ENCODE results near the gene RPS15A.
A peak's percentile ranks its signal among the peaks of the same experiment; 100 is the strongest.
"Not testable (repeated sequence)": the region's sequence is repeated elsewhere in the genome, so short reads cannot be mapped to it uniquely, and the experiment has no call there.

The RPS15A gene

DNA sequence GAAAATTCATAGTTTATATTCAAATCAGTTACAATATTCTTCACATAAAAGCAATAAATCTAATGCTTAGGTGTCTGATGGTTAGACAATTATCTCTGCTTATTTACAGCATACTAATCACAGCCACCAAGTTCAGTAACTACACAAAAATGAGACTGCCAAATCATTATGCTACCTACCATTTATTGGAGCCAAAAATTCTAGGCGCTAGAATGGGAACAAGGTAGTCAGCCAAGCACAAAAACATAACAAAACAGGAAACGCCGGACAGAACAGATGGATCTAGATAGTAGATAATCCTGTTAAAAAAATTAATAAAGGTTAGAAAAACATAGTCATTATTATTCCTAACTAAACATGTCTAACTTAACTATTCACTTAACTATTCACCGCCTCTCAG, 7.6 kb upstream of the RPS15A start:
- no peak for DNase-seq (ENCODE audit: extremely low read depth in 1 of 2, low read depth in 1 of 2)

DNA sequence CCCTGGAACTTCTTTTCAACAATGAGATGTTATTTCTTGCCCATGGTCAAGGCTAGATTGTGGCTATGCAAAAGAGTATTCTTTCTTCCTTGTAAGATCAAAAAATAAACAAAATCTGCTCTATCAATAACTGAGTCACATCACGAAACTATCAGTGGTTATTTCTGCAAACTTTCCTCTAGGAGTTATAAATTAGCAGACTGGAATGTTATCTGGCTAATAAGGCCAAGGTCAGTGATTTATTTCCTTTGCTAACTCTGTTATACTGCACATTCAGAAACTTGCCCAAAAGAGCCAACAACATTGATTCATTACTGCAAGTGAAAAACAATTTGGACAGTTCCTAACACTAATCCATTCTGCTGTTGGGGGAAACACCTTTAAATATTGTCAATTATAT, 6.2 kb upstream of the RPS15A start:
- no peak for DNase-seq (ENCODE audit: extremely low read depth in 1 of 2, low read depth in 1 of 2)

DNA sequence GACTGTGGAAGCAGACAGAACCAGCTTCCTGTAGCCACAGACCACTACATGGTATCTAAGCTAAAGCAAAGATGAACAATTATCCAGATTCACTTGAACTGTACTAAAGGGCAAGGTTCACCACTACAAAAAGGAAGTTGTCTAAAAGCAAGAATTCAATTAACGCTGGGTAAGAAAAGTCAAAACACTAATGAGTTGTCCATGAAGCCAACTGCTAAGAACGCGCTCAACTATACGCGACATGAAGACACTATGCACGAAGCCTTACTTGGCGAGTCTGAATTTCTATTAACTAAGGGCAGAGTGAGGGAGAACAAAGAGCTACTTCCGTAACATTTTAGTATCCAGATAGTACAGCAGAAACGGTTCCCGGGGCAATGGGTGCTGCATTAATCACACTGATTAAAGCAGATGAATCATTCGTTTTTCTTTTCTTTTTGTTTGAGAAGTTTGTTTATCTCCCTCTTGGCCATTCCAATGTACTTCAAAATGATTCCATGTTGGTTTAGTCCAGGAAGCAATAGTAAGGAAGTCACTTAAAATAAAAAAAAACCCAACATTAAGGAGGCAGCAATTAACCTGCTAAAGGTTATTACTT, 2.8 kb upstream of the RPS15A start:
- no peak for DNase-seq (ENCODE audit: extremely low read depth in 1 of 2, low read depth in 1 of 2)

DNA sequence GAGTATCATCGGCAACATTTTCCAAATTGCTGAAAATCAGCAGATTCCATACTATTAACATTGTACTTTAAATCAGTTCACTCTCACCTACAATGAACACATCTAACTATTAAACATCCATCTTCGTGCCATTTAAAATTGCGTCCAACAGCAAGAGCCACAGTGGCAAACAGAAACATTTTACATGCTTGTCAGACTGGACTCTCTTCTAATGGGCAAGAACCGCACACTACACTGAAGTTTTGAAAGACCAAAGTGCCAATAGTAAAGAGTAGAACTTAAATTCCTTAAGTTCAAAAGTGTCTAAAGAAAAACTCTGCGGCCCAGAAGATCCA, 652 bp downstream of the RPS15A start:
- no peak for DNase-seq (ENCODE audit: extremely low read depth in 1 of 2, low read depth in 1 of 2)

DNA sequence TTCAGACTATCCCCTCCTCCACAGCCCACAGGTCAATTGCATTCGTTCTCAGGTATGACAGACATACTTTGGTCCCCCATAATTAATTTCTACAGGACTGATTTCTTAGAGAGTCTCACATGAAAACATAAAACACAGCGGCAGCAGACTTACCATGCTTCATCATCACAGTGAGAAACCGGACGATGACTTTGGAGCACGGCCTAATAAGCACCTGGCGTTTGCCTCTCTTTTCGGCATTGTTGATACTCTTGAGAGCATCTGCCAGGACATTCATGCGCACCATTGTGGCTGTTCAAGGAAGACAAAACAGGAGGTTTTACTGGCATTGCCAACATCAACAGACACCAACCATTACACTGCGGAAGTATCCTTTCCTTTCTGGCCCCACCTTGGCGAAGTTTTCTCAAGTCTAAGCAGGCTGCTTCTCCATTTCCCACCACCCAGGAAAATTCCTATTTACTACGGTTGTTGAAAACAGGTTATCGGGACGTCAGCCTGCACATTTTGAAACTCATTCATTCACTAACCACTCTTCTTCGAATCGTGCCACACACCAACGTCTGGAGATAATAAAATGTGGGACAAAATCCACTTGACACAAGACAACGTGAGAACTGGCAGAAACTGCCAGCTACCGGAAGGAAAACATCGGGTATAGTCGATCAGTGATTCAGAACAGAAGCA, 1.2 kb downstream of the RPS15A start:
- no peak for DNase-seq (ENCODE audit: extremely low read depth in 1 of 2, low read depth in 1 of 2)

DNA sequence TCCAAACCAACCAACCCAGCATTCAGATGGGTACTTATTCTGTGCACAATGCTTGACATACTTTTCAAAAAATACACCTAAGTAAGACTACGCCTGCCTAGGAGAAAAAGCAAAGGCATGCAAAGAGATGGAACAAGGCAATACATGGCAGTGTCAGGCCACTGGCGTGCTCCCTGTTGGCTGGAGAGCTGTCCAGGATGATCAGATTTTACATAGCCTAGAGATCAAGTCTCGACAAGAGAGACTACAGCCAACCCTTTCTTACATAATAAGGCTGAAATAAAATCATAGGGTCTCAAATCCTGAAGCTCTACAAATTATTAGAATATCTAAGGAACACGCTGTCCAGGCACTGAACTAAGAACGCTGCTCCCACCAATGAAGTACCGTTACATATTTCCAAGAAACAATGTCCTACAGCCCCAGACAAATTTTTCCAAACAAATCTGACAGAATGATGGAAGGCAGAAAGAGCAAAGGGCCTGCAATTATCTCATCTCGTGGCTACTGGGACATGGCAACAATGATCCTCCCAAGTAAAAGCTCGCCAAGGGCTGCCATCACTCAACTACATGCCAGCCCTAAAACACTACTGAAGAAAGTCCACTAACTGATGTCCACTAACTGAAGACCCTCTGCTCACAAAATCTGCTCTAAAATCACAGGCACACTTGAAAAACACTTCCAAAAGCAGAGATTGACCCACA, 5.1 kb downstream of the RPS15A start:
- no peak for DNase-seq (ENCODE audit: extremely low read depth in 1 of 2, low read depth in 1 of 2)

DNA sequence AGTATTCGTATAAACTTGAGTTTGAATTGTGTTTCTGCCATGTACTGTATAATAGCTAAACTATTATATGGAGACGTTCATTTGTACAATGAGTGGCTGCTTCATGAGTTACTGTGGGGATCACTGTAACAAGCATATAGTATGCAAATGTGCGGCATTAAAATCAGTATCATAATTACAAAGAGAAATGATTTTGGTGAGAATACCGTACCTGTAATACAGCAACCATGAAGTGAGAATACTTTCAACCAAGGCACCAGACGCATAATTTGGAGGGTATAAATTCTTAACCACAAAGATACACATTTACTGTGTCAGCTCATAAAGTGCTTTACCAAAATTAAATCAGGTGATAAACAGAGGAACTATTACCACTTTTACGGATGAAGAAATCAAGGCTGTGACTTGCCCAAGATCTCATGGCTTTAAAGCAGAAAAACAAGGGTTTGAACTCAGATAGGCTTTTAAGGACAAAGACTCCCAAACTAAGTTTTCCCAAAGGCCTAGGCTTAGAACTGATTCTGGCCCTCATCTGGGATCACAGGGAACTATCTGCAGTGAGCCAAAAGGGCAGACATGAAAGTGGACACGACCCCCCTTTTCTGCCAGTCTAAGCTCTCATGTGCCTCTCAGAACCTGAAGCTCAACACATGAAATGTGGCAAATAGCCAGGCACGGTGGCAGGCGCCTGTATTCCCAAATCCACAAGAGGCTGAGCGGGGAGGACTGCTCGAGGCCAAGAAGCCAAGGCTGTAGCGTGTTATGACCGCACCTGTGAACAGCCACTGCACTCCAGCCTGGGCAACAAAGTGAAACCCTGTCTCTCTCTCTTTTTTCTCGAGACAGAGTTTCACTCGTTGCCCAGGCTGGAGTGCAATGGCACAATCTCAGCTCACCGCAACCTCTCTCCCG, 6.4 kb downstream of the RPS15A start:
- no peak for DNase-seq (ENCODE audit: extremely low read depth in 1 of 2, low read depth in 1 of 2)

DNA sequence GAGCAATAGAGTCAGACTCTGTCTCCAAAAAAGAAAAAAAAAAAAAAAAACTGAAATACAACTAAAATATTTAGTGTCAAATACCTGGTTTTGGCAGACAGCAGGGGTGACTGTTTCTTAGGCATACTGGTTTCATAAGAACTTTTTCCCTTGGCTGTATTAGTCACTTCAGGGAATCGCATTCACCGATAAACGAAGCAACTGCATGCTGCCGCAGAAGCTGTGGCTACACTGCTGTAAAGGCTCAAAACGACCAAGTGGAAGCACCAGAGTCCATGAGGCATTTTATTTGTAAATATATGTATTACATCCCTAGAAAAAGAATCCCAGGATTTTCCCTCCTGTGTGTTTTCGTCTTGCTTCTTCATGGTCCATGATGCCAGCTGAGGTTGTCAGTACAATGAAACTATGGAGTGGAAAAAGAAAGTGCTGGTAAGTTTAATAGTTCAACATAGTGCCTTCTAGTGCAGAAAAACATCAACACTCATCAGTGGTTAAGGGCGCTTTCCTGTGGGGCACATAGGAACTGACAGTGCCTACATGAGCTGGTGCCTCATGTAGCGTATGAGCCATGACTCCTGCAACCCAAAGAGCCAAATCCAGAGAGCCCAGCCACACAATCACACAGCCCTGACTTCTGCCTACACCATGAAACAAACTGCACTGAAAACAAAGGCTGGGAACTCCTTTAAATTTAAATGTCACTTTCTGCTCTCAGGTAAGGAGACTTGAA, 7.3 kb downstream of the RPS15A start:
- DNase-seq (ENCODE audit: extremely low read depth in 1 of 2, low read depth in 1 of 2) = no peak

DNA sequence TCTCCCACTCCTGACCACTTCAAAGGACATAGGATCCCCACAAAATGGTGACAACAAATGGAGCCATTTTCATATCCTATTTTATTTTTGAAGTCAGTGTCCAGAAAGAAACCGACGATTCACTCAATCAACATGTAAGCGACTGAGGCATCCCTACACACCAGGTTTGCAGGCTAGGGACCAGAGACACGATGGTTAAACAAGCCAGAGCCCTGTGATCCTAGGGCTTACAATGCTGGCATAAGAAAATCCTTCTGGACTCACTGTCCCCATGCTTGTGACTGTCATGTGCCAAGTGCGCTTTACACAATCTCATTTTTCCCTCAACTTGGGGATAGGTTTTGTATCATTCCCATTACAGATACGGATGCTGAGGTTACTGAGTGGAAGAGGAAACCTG, 8.9 kb downstream of the RPS15A start:
- not testable (repeated sequence) for DNase-seq (ENCODE audit: extremely low read depth in 1 of 2, low read depth in 1 of 2)

DNA sequence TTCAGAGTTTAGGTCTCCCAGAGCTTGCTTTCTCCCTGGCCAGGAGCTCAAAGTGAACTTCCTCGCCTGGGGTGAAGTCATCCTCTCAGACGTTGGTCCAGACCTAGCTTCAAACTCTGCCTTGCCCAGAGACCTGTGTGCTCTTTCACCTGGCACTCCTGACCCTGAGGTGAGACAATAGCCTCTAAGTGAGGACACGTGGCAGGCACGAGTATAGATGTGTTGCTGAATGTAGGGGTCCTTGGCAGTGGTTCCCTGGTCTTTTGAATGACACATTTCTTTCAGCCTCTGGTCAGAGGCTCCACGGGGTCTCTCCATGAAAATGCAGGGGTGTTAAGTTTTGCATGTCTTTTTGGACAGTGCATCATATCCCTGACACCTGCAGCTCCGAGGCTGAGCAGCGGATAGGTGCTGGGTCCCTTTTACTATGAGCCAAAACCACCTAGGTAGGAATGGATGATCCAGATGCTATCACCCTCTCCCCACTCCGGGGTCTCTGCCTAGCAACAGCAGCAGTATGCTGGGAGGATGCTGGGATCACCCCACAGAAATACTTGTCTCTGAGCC, 9.6 kb downstream of the RPS15A start:
- not testable (repeated sequence) for DNase-seq (ENCODE audit: extremely low read depth in 1 of 2, low read depth in 1 of 2)

DNA sequence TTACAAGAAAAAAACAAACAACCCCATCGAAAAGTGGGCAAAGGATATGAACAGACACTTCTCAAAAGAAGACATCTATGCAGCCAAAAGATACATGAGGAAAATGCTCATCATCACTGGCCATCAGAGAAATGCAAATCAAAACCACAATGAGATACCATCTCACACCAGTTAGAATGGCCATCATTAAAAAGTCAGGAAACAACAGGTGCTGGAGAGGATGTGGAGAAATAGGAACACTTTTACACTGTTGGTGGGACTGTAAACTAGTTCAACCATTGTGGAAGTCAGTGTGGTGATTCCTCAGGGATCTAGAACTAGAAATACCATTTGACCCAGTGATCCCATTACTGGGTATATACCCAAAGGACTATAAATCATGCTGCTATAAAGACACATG, 12.5 kb downstream of the RPS15A start:
- not testable (repeated sequence) for DNase-seq (ENCODE audit: extremely low read depth in 1 of 2, low read depth in 1 of 2)

DNA sequence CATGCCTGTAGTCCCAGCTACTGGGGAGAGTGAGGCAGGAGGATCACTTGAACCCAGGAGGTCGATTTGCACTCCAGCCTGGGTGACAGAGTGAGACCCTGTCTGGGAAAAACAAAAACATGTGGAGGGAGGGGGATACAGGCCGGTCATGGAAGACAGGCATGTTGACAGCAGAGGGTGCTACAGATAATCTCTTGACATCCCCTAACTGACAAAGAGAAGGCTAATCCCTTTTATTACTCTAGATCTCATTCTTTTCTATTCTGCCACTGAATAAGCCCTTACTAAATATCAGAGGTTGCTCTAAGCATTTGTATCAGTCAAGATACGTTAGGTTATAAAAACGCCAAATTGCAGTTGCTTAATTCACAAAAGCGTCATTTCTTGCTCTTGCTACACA, 13.8 kb downstream of the RPS15A start:
- DNase-seq (ENCODE audit: extremely low read depth in 1 of 2, low read depth in 1 of 2) = not testable (repeated sequence)

DNA sequence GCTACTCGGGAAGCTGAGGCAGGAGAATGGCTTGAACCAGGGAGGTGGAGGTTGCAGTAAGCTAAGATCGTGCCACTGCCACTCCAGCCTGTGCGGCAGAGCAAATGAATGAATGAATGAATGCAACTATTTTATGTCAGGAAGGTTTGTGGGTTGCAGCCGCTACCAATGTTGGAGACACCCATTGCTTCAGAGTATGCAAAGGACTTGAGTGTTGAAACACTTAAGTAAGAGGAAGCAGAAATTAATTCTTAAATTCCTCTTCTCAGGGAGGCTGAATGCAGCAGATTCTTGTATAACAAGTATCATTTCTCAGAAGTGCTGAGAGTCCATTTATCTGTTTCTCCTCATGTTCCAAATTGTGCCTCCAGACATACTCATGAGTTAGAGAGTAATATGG, 15.5 kb downstream of the RPS15A start:
- DNase-seq (ENCODE audit: extremely low read depth in 1 of 2, low read depth in 1 of 2) = not testable (repeated sequence)

DNA sequence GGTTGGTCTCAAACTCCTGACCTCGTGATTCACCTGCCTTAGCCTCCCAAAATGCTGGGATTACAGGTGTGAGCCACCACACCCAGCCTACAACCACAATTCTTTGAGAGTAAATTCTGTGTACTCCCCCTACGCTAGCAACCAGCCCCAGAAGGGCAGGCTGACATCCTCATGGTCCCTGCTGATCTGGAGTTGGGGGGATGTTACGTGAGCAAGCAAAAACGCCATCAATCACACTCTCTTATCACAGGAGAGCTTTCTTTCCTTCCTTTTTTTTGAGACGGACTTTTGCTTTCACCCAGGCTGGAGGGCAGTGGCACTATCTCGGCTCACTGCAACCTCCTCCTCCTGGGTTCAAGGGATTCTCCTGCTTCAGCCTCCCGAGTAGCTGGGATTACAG, 18.0 kb downstream of the RPS15A start:
- not testable (repeated sequence) for DNase-seq (ENCODE audit: extremely low read depth in 1 of 2, low read depth in 1 of 2)

DNA sequence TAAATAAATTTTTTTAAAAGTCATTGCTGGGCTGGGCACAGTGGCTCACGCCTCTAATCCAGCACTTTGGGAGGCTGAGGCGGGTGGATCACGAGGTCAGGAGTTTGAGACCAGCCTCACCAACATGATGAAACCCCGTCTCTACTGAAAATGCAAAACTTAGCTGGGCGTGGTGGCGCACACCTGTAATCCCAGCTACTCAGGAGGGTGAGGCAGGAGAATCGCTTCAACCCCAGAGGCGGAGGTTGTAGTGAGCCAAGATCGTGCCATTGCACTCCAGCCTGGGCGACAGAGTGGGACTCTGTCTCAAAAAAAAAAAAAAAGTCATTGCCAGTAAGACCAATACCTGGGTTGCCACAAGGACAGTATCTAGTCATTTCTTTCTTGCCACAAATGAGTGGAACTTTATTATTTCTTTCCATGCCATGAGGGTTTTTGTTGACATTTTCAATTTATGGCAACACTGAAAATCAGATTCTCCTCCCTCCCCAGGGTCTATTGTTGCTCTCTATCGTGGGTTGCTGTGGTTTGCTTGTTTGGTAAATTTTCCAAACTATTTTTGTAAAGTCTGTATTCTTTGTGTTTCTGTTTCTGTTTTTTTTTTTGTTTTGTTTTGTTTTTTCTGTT, 19.7 kb downstream of the RPS15A start:
- not testable (repeated sequence) for DNase-seq (ENCODE audit: extremely low read depth in 1 of 2, low read depth in 1 of 2)

DNA sequence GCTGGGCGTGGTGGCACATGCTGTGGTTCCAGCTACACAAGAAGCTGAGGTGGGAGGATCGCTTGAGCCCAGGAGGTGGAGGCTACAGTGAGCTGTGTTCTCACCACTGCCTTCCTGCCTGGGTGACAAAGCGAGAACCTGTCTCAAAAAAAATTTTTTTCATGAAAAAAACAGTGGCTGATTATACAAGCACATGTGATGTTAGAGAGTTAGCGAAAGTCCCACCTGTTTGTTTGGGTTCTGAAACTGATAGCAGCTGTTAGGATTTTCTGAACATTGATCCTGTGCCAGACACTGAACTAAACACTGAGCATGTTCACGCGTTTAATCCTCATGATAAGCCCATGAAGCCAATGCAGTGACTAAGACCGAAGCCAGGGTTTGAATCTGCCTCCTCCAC, 22.9 kb downstream of the RPS15A start:
- not testable (repeated sequence) for DNase-seq (ENCODE audit: extremely low read depth in 1 of 2, low read depth in 1 of 2)

DNA sequence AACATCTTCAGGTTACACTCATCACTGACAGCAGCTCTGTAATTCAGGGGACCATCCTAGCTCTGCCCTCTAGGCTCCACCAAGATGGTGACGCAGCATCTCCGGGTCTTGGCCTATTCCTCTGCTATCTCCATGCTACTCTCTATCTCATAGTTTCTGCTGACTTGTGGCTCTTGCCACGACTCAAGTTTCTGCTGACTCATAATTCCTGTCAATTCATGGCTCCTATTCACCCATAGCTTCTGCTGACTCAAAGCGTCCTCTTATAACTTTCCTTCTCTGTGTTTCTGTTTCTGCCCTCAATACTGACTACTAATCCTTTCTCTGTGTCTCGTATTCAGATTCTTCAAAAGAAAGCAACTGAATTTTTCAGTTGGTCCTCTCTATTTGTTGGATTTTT, 27.4 kb downstream of the RPS15A start:
- DNase-seq (ENCODE audit: extremely low read depth in 1 of 2, low read depth in 1 of 2) = not testable (repeated sequence)

DNA sequence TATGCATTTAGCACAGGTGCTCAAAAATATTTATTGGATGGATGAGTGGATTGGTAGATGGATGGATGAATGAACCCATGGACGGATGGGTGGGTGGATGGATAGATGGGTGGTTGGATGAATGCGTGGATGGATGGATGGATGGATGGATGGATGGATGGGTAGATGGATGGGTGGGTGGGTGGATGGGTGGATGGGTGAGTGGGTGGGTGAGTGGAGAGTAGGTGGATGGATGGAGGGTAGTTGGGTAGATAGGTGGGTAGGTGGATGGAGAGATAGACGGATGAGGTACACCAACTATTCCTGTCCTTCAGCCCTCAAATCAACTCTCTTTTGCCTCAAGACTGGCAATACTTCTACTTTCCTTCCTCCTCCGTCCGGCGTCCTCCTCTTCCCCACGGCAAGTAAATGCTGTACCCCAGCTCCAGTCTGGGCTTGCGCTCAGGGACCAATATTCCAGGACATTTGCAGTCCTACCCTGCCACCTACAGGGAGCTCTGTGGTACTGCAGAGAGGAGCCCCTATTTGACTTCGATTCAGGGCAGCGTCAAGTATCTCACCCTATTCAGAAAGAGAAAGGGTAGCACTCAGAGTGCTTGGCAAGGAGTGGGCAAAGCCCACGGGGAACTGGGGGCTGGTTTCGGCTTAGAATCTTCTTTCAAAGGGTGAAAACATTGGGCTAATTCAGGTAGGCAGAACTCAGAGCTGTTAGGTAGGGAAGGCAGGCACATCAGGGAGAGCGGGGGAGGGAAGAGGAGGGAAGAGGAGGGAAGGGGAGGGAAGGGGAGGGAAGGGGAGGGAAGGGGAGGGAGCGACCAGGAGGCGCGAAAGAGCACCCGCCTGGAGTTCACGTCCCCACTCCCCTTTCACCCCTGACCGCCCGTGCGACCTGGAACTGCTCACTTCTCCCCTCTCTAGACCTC, 30.3 kb downstream of the RPS15A start:
- DNase-seq (ENCODE audit: extremely low read depth in 1 of 2, low read depth in 1 of 2) = peak in 1 of 2 donors; percentile 7

Measured in activated CD8-positive, alpha-beta memory T cell treated with anti-CD3 and anti-CD28 coated beads for 1 hour (primary cell).